IPS-18c (cell line): ENCODE measurements around the gene DMD.

Source experiments
- H3K4me3 ChIP-seq: 2 replicates; pipeline ENCODE4 v1.7.0; 2013; ENCODE audit warnings: low read depth, mild to moderate bottlenecking, low read length, moderate library complexity; ENCODE audit not compliant: insufficient read depth
- H3K9me3 ChIP-seq: one replicate; pipeline ENCODE4 v1.6.1; 2013; ENCODE audit warnings: mild to moderate bottlenecking, low read length, moderate library complexity; ENCODE audit not compliant: control insufficient read depth, insufficient read depth

Gene DMD

GRCh38 chrX:32176510-32176909 lies 1034.8 kb downstream of the DMD start:
- Histone ChIP-seq H3K9me3 (no peaks in the 10 kb centered on the region), H3K4me3 (no peak overlapping the region)

- Histone ChIP-seq H3K9me3 (peaks cover 2% of the 10 kb centered on the region), H3K4me3 (no peak overlapping the region)
Measured at GRCh38 chrX:32170481-32170880, 1040.9 kb downstream of the DMD start.

- Histone ChIP-seq H3K9me3 (no peaks in the 10 kb centered on the region), H3K4me3 (no peak overlapping the region)
Measured at GRCh38 chrX:32155044-32155638, 1056.2 kb downstream of the DMD start.

- Histone ChIP-seq H3K9me3 (no peaks in the 10 kb centered on the region), H3K4me3 (no peak overlapping the region)
Measured at GRCh38 chrX:32153585-32153984, 1057.8 kb downstream of the DMD start.

DNA sequence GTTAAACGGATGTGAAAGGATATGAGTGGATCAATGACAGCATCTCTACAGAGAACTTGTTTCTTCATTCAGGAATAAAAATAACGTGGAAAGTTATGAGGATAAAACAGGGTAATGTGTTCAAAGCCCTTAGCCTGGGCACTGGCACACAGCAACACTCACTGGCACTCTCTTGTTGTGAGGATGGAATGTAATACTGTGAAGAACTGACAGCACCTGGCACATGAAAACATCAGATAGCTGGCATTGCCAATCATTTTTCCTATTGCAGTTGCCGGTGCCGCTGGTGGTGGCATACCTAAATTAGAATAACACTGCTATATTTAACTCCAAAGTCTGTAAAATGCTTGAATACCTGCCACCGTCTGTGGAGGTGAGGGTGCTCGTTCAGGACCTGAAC lies 1061.2 kb downstream of the DMD start:
- no peaks in the 10 kb centered on the region for H3K9me3 ChIP-seq
- no peak overlapping the region for H3K4me3 ChIP-seq

DNA sequence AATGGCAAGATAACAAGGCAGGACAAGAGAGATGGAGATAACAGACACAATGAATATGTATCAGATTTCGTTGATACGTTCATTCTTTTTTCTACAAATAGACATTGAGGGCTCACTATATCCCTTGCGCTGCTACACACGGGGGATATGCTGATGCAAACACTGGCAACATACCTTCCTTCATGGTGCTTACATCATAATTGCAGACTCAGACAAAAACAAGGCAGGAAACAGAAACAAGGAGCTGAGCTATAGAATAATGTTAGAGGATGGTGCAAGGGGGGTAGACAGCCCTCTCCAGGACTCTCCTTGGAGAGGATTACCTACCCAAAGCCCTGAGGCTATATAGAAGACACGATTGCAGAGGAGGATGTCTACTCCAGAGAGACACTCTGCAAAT lies 1069.5 kb downstream of the DMD start:
- Histone ChIP-seq H3K9me3 (no peaks in the 10 kb centered on the region), H3K4me3 (no peak overlapping the region)

GRCh38 chrX:32139476-32139875 lies 1071.9 kb downstream of the DMD start:
- H3K9me3 ChIP-seq: no peaks in the 10 kb centered on the region

GRCh38 chrX:32137525-32137924 lies 1073.8 kb downstream of the DMD start:
- Histone ChIP-seq H3K4me3 (no peak overlapping the region), H3K9me3 (no peaks in the 10 kb centered on the region)

More at GRCh38 chrX:32139476-32139875, 1071.9 kb downstream of the DMD start:
- H3K4me3 ChIP-seq: no peak overlapping the region

- H3K9me3 ChIP-seq: no peaks in the 10 kb centered on the region
- no peak overlapping the region for H3K4me3 ChIP-seq
Measured at GRCh38 chrX:32126997-32127396, 1084.4 kb downstream of the DMD start.

GRCh38 chrX:32118832-32119231 lies 1092.5 kb downstream of the DMD start:
- H3K4me3 ChIP-seq: no peak overlapping the region
- H3K9me3 ChIP-seq: no peaks in the 10 kb centered on the region

DNA sequence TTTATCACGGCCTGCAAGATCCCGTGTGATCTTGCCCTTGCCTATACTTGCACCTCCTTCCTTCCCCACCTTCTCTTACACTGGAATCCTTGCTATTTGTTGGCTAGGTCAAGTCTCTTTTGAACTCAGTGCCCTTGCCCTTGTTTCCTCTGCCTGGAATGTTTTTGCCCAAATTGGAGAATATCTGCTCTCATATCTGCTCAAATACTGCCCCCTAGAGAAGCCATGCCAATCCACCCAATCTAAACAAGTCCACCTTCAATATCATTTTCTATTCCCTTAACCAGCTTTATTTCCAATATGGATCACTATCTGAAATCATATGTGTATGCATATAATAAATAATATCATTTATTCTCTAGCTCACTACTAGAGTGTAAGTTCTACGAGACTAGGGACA lies 1095.3 kb downstream of the DMD start:
- no peak overlapping the region for H3K4me3 ChIP-seq
- H3K9me3 ChIP-seq: no peaks in the 10 kb centered on the region

- H3K4me3 ChIP-seq: no peak overlapping the region
- H3K9me3 ChIP-seq: no peaks in the 10 kb centered on the region
Measured at GRCh38 chrX:32087663-32088062, 1123.7 kb downstream of the DMD start.

DNA sequence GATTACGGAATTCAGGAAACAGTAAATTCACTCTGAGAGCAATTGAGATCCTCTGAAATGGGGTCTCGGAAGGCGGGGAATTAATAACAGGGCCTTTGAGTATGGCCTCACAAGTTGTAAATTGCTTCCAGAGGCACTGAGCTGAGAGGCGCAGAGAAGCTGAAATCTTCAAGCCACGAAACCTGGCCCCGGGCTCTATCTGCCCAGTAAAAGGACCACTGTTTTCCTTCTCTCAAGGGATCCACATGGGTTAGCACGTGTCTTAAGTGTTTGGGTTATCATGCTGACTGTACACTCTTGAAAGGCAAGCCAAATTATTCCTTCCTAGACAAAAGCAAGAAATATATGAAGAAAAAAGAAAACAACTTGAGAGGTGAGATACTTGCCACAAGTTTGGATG lies 1126.6 kb downstream of the DMD start:
- Histone ChIP-seq H3K9me3 (no peaks in the 10 kb centered on the region), H3K4me3 (no peak overlapping the region)

GRCh38 chrX:32048285-32048684 lies 1163.1 kb downstream of the DMD start:
- H3K9me3 ChIP-seq: no peaks in the 10 kb centered on the region
- H3K4me3 ChIP-seq: no peak overlapping the region

GRCh38 chrX:32045149-32045548 lies 1166.2 kb downstream of the DMD start:
- H3K9me3 ChIP-seq: no peaks in the 10 kb centered on the region
- no peak overlapping the region for H3K4me3 ChIP-seq

- Histone ChIP-seq H3K4me3 (no peak overlapping the region), H3K9me3 (no peaks in the 10 kb centered on the region)
Measured at GRCh38 chrX:32041181-32041580, 1170.2 kb downstream of the DMD start.

- H3K9me3 ChIP-seq: no peaks in the 10 kb centered on the region
- no peak overlapping the region for H3K4me3 ChIP-seq
Measured at GRCh38 chrX:32026772-32027171, 1184.6 kb downstream of the DMD start.

GRCh38 chrX:32024072-32024471 lies 1187.3 kb downstream of the DMD start:
- H3K4me3 ChIP-seq: no peak overlapping the region
- no peaks in the 10 kb centered on the region for H3K9me3 ChIP-seq

DNA sequence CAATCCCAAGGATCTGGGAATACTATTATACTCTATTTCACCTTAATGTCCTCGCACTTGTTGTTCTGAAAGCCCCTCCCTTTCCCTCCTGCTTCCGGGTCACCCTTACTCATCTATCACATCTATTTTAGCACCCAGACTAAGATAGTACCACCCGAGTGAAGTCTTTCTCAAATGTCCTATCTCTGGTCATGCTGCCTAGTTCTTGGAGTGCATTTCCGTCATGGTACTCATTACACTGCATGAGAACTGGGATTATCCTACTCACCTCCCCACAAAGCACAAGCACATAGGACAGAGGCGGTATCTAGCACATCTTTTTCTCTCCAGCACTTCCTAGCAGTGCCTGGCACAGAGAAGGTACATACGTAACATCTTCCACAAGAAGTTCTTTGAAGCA lies 1195.2 kb downstream of the DMD start:
- H3K9me3 ChIP-seq: no peaks in the 10 kb centered on the region
- H3K4me3 ChIP-seq: no peak overlapping the region
